ENCODE measurements around the gene AURKA. TPM values are rescaled to one million over a fixed set of nuclear protein-coding genes. Genes with fewer than 3 reads are reported as not detected.
"Not testable (repeated sequence)": the region's sequence is repeated elsewhere in the genome, so short reads cannot be mapped to it uniquely, and the experiment has no call there.

Gene AURKA
- total RNA-seq, 1 donor from 2014 or later: 8.3 TPM

GRCh38 chr20:56390396-56390795, 1.6 kb downstream of the AURKA start:
- DNase-seq: not testable (repeated sequence)

DNA sequence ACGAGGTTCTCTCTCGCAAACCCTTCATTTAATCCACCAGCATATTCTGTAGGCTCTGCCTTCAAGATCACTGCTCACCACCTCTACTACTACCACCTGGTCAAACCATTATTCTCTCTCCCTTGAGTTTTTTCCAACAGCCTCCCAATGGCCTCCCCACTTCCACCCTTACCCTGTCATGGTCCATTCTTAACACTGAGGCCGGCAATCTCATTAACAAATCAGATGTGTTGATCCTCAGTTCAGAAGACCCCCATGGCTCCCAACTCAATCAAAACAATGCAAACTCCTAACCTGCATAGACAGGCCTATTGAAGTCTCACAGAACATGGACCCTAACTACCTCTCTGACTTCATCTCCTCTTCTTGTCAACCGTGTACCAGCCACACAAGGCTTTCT, 2.2 kb downstream of the AURKA start:
- no peak for DNase-seq

GRCh38 chr20:56388882-56389281, 3.1 kb downstream of the AURKA start:
- DNase-seq: no peak

GRCh38 chr20:56386219-56386618, 5.8 kb downstream of the AURKA start:
- no peak for DNase-seq

DNA sequence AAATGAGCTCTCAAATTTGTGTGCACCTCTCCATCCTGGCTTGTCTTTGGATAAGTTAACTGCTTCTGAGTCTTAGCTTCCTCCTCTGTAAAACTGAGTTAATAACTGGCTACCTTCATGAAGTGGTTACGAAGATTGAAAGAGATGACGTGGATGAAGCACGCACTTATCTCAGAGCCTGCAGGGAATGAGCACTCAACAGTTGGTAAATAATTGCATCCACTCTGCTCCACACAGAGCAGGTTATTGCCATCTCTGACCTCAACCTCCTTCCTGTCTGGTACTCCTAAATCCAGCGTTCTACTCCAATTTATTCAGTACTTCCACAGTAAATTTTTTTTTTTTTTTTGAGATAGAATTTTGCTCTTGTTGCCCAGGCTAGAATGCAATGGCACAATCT, 6.9 kb downstream of the AURKA start:
- no peak for DNase-seq

DNA sequence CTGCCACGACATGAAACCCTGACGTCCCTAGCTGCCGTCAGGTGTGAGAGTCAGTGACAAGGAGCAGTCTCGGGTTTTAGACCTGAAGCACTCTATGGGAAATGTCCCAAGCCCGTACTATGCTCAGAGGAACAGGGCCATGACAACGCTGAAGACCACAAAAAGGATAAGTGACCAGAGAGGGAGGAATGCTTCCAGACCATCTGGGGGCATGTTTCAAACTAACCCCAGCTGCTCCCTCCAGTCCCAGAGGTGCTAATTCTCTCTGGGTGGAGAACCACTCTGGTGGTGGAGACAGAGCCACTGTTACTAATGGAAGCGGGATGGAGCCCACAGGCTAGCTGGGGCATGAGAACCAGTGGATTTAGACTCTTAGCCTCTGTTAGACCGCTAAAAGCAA, 8.7 kb downstream of the AURKA start:
- no peak for DNase-seq

GRCh38 chr20:56382696-56383095, 9.3 kb downstream of the AURKA start:
- DNase-seq: no peak

DNA sequence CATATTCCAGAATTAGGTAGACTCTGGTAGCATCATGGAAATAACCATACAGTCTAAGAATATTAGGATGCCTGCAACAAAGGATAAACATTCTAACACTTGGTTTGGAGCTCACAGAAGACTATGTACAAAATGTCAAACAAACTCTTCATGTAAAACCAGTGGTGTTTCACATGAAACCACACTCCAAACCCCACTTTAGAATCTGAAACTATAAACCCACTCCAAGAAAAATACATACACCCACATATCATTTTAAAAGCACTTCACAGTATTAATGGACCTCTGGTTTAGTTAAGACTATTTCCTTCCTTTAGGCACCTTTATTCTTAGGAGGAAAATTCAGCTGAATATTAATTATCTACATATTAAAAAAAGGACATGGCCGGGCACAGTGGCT, 10.5 kb downstream of the AURKA start:
- no peak for DNase-seq

DNA sequence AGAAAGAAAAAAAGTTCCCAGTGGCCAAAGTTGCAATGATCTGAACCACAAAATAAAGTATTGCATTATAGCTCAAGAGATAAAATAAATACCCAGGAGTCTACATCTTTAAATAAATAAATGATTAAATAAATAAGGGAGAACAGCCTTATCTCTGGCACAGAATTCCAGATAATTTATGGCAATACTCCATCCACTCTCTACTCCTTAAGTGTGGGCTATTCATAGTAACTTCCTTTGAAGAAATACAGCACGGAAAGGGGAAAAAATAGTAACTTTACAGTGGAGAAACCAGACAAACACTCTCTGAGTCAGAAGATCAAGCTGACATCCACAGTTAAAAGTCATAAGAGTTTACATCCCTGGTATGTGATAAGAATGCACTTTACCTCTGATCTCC, 11.6 kb downstream of the AURKA start:
- DNase-seq: no peak

DNA sequence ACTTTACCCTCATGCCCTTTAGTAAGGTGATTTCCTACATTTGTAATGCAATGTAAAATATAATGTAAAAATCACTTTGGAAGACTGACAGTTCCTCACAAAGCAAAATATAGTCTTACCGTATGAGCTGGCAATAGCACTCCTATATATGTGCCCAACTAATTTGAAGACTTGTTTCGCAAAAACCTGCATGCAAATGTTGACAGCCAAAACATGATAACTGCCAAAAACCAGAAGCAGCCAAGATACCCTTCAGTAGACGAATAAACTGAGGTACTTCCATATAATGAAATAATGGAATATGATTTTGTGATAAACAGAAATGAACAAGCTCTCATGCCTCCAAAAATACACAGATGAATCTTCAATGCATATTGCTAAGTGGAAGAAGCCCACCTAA, 13.6 kb downstream of the AURKA start:
- no peak for DNase-seq

GRCh38 chr20:56376331-56376730, 15.7 kb downstream of the AURKA start:
- no peak for DNase-seq

DNA sequence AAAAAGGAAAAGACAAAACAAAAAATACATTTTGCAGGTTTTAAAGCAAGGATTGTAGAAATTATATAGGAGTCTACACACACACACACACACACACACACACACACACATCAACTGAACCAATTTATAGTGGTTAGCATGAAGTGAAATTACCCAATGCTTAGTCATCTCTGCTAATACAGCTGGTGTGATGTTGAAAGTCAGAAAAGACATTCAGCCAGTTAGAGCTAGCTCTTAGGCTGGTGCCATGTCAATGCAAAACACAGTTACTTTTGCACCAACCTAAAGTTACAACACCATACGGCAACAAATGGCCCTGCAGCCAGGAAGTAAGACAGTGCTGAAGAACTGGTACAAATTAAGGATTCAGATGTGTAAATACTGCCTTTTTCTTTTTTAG, 18.1 kb downstream of the AURKA start:
- DNase-seq: no peak

GRCh38 chr20:56372850-56373249, 19.2 kb downstream of the AURKA start:
- no peak for DNase-seq

- no peak for DNase-seq
Measured at GRCh38 chr20:56371977-56372376, 20.0 kb downstream of the AURKA start.

DNA sequence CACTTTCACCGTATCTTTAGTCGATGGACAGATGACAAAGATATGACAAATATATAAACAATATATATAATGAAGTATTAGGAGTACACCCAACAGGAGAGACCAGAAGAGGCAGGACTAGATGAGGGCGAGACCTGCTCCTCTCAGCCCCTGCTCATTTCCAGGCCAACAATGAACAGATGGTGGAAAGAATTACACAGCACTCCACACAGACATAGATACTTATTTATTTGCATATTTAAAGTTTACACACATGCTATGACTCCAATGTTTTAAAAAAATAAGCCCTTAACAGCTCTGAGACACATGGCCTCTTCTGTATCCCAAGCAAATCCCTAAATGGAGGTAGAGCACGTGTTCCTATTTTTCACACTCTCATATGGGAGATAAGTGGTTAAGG, 22.8 kb downstream of the AURKA start:
- DNase-seq: no peak

GRCh38 chr20:56368351-56369134, 23.5 kb downstream of the AURKA start:
- DNase-seq: no peak

GRCh38 chr20:56363491-56363890, 28.5 kb downstream of the AURKA start:
- DNase-seq: no peak

DNA sequence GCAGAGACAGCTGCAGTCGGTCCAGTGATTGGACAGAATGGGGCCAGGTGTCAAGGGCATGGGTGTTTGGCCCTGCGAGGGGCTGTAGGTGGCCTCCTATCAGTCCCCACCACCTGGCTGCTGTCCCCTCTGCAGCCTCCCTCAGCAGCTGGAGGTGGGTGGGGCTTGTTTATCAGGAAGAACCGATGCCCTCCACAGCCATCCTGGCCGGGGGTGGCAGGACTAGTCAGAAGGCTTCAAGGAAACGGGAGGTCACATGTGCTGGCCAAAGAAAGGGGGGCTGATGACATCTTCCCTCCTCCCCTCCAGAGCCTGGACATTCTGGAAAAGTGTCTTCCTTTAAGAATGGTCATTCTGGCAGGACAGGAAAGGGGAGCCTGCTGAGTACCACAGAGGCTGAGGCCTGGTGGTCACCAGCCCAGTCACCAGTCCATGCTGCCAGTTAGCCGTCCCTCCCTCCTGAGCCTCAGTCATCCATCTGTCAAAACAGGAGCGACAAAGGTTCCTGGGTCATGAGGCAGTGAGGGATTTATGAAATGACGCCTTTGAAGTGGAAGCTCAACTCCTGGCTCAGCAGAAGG, 29.1 kb downstream of the AURKA start:
- DNase-seq: no peak

DNA sequence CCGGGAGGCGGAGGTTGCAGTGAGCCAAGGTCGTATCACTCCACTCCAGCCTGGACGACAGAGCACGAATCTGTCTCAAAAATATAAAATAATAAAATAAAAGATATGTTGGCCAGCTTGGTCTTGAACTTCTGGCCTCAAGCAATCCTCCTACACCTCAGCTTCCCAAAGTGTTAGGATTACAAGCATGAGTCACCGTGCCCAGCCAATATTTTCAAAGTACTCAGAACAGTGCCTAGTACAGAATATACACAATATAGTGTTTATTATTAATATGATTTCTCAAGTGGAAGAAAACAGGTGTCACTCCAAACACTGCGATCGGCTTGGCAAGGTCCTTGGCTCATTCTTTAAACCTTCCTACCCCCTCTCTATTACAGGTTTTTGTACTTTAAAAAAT, 30.1 kb downstream of the AURKA start:
- no peak for DNase-seq

- no peak for DNase-seq
Measured at GRCh38 chr20:56360908-56361205, 31.2 kb downstream of the AURKA start.

DNA sequence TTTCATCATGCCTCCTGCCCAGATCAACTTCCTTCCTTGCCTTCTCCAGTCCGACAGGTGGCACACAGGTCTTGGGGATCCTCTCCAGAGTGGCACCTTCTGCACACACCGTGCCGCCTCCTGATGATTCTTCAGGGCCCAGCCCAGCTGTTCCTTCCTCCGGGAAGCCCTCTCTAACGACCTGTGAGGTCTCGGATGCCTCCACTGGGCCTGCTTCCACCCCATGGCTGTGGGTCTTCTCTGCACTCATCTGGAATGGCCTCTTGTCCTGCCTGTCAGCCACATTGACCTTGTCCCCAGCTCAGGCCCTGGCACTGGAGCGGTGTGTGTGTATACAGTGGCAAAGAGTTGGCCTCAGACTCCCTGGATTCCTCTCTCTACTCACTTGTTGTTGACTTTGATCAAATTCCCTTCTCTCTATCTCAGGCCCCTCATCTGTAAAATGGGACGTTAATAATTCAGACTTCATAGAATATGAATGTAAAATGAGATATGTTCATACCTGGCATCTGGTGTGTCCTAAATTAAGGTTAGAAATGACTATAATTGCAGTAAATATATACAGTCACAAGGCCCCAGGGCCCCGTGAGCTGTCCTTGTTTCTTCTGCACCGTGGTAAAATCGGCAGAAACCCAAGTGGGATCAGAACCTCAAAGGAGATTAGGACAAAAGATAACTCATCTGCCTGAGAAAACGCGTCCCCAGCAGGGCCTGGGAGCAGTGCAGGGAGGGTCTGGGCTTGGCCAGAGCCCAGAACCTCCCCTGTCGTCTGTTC, 31.7 kb downstream of the AURKA start:
- no peak for DNase-seq

DNA sequence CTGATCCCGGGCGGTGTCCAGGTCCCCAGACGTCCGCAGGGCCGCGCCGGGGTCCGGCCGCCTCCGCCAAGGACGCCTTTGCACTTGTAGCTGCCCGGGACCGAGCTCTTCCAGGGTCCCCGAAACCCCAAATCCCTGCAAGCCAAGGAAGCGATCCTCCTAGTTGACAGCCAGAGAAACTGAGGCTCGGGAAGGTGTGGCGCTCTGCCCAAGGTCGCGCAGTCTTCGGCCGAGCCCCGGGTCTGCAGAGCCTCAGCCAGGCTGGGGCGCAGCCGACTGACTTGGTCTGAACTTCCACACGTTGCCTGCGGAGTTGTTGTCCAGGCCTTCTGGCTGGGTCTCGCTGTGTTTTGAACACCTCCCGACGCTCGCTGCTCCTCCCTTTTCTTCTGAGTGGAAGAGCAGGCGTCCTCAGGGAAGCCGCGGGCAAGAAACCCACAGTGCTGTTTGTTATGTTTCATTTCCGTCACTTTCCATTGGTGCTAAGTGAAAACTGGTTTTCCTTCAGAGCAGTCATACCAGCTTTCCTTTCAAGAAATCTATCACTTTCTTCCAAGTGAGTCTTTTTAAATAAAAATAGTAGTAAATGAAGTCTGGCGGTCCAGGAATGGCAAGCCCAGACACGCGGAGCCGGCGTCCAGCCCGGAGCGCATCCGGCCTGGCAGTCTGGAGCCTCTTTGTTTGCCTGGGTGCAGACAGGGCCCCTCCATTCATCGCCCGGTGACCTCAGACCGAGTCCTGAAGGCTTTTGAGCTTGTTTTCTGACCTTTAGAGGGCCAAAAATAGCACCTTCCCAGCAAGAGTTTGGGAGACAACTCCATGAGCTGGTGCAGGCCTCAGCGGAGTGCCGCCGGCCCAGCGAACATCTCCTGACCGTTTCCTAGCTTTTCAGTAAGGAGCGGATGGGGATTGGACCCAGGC, 32.5 kb downstream of the AURKA start:
- peak; percentile 67 for DNase-seq
